ENCODE measurements around the gene MTNR1A.

Gene MTNR1A

DNA sequence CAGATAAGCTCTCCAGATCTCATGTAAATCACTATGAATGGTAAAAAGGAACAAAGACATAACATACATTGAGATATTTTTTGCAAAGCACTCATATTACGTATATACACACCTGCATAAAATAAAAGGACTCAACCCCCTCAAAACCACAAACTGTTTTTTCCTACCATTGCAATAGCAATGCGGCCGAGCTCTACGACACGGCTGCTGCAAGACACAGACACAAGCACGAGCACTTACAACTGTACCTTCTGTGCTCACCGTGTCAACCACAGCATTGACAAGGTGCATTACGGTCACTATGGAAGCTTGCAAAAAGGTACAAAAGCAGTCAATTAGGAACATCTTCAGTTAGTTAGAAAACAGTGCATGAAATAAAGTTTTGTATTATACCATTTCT lies 37.1 kb upstream of the MTNR1A start:
- no peaks in the 10 kb centered on the region for H4K20me1 ChIP-seq (ENCODE audit: control insufficient read depth, insufficient read depth, low read depth, low read length)
- no peaks in the 10 kb centered on the region for H3K9me3 ChIP-seq (ENCODE audit: control insufficient read depth, insufficient read depth, low read length)
- TF ChIP-seq EZH2phosphoT487 (IDR thresholded peaks at IDR 0.05; ENCODE audit: borderline replicate concordance, low read length): no peak
- TF ChIP-seq, protein P1, sequence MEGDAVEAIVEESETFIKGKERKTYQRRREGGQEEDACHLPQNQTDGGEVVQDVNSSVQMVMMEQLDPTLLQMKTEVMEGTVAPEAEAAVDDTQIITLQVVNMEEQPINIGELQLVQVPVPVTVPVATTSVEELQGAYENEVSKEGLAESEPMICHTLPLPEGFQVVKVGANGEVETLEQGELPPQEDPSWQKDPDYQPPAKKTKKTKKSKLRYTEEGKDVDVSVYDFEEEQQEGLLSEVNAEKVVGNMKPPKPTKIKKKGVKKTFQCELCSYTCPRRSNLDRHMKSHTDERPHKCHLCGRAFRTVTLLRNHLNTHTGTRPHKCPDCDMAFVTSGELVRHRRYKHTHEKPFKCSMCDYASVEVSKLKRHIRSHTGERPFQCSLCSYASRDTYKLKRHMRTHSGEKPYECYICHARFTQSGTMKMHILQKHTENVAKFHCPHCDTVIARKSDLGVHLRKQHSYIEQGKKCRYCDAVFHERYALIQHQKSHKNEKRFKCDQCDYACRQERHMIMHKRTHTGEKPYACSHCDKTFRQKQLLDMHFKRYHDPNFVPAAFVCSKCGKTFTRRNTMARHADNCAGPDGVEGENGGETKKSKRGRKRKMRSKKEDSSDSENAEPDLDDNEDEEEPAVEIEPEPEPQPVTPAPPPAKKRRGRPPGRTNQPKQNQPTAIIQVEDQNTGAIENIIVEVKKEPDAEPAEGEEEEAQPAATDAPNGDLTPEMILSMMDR (IDR thresholded peaks at IDR 0.05; ENCODE audit: low read depth, low read length, poor library complexity, severe bottlenecking): no peak
- H3K27ac ChIP-seq (ENCODE audit: low read depth, low read length): no peak overlapping the region
- H3K4me2 ChIP-seq (ENCODE audit: low read length): no peak overlapping the region
- H3K9me2 ChIP-seq (replicated peaks; ENCODE audit: control insufficient read depth, low read length): no peaks in the 10 kb centered on the region
- H3K36me3 ChIP-seq (ENCODE audit: control insufficient read depth, low read length): no peaks in the 10 kb centered on the region
- H3K27me3 ChIP-seq (ENCODE audit: control insufficient read depth, low read length): no peaks in the 10 kb centered on the region
- no peaks in the 10 kb centered on the region for H3K4me1 ChIP-seq (ENCODE audit: control insufficient read depth, low read length)
- H3K79me2 ChIP-seq (ENCODE audit: control insufficient read depth, low read length): no peaks in the 10 kb centered on the region
- no peaks in the 10 kb centered on the region for H3F3A ChIP-seq (ENCODE audit: control insufficient read depth, insufficient read depth)
- no peak overlapping the region for H3K4me3 ChIP-seq (ENCODE audit: low read length)

DNA sequence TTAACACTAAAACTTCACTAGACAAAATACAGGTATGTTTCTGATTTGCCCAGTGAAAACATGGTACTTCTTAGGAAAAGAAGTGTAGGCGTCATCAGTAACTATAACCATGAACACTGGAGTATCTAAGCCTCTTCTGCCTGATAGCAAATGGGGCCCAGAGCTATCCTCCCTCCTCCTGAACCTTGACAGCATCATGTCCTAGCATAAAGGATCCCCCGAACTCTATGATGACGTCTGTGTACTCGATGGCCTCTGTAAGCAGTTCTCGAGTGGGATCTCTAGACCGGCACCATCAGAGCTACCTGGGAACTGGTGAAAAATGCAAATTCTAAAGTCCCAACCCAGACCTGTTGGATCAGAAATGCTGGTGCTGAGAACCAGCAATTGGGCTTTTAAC lies 36.3 kb upstream of the MTNR1A start:
- no peaks in the 10 kb centered on the region for H3K36me3 ChIP-seq (ENCODE audit: control insufficient read depth, low read length)

DNA sequence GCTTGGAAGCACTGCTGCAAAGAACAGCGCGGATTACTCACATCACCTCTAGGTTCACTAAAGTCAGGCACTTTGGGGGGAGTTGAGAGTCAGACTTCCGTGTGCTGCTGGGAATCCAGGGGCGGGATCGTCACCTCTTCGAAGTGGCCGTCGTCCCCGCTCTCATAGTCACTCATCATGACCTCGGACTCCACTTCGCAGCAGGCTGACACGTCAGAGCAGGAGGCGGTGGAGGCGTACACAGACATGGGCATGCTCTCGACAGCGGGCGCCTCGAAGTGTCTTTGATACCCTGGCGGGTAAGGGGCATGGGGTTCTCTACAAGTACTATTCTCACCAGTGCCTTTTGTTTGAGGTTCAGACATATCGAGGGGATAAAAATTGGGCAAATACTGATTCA lies 33.1 kb upstream of the MTNR1A start:
- Histone ChIP-seq H3K79me2 (ENCODE audit: control insufficient read depth, low read length) (no peaks in the 10 kb centered on the region), H3K27ac (ENCODE audit: low read depth, low read length) (no peak overlapping the region), H4K20me1 (ENCODE audit: control insufficient read depth, insufficient read depth, low read depth, low read length) (no peaks in the 10 kb centered on the region), H3K4me3 (ENCODE audit: low read length) (no peak overlapping the region), H3K36me3 (ENCODE audit: control insufficient read depth, low read length) (no peaks in the 10 kb centered on the region), H3K4me2 (ENCODE audit: low read length) (no peak overlapping the region), H3K27me3 (ENCODE audit: control insufficient read depth, low read length) (no peaks in the 10 kb centered on the region), H3K4me1 (ENCODE audit: control insufficient read depth, low read length) (no peaks in the 10 kb centered on the region), H3F3A (ENCODE audit: control insufficient read depth, insufficient read depth) (no peaks in the 10 kb centered on the region), H3K9me2 (replicated peaks; ENCODE audit: control insufficient read depth, low read length) (no peaks in the 10 kb centered on the region), H3K9me3 (ENCODE audit: control insufficient read depth, insufficient read depth, low read length) (no peaks in the 10 kb centered on the region)
- no peak for TF ChIP-seq EZH2phosphoT487 (IDR thresholded peaks at IDR 0.05; ENCODE audit: borderline replicate concordance, low read length)
- TF ChIP-seq, protein P1 (IDR thresholded peaks at IDR 0.05; ENCODE audit: low read depth, low read length, poor library complexity, severe bottlenecking): no peak

More for the DNA sequence above, 36.3 kb upstream of the MTNR1A start:
- Histone ChIP-seq H3K27ac (ENCODE audit: low read depth, low read length) (no peak overlapping the region), H3K4me2 (ENCODE audit: low read length) (no peak overlapping the region), H3K27me3 (ENCODE audit: control insufficient read depth, low read length) (no peaks in the 10 kb centered on the region), H3K79me2 (ENCODE audit: control insufficient read depth, low read length) (no peaks in the 10 kb centered on the region), H3K9me2 (replicated peaks; ENCODE audit: control insufficient read depth, low read length) (no peaks in the 10 kb centered on the region), H3K4me1 (ENCODE audit: control insufficient read depth, low read length) (no peaks in the 10 kb centered on the region), H4K20me1 (ENCODE audit: control insufficient read depth, insufficient read depth, low read depth, low read length) (no peaks in the 10 kb centered on the region), H3K4me3 (ENCODE audit: low read length) (no peak overlapping the region), H3K9me3 (ENCODE audit: control insufficient read depth, insufficient read depth, low read length) (no peaks in the 10 kb centered on the region), H3F3A (ENCODE audit: control insufficient read depth, insufficient read depth) (no peaks in the 10 kb centered on the region)
- TF ChIP-seq, protein P1 (IDR thresholded peaks at IDR 0.05; ENCODE audit: low read depth, low read length, poor library complexity, severe bottlenecking): no peak
- no peak for TF ChIP-seq EZH2phosphoT487 (IDR thresholded peaks at IDR 0.05; ENCODE audit: borderline replicate concordance, low read length)
